Measurements from ENCODE around the gene GCN1. TPM values are rescaled to one million over a fixed set of nuclear protein-coding genes. Genes with fewer than 3 reads are reported as not detected.

Gene GCN1
- total RNA-seq, 1 donor from 2014 or later, result 155 TPM

DNA sequence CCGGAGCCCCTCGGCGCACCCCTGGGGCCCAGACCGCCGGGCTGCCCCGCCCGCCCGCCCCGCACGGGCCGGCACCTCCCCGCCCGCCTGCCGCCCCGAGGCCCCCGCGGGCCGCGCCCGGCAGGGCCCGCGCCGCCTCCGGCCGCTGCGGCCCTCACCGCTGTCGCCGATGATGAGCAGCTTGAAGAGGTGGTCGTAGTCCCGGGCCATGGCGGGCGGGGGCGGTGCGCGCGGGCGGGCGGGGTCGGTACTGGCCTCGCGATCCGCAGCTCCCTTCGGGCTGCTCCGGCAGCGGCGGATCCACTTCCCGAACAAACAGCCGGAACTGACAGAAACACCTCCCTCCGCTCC lies 78.1 kb downstream of the GCN1 start, which contains the start of gene RAB35:
Gene RAB35, minus strand, starts transcription at position 313 of the 351 bp plus-strand sequence. Its CDS starts 103 bp downstream, at position 210.
- H3K27ac Mint-ChIP-seq, result peak within 1 kb of the TSS; percentile 83
- CTCF ChIA-PET, result interaction anchor here (0.6 to 1.3 kb wide), 3 partner anchors 16 to 85 kb away, joined by 3 to 4 read pairs (median 4); partner anchors contain the start of gene RPLP0
- TF ChIP-seq, protein P1, sequence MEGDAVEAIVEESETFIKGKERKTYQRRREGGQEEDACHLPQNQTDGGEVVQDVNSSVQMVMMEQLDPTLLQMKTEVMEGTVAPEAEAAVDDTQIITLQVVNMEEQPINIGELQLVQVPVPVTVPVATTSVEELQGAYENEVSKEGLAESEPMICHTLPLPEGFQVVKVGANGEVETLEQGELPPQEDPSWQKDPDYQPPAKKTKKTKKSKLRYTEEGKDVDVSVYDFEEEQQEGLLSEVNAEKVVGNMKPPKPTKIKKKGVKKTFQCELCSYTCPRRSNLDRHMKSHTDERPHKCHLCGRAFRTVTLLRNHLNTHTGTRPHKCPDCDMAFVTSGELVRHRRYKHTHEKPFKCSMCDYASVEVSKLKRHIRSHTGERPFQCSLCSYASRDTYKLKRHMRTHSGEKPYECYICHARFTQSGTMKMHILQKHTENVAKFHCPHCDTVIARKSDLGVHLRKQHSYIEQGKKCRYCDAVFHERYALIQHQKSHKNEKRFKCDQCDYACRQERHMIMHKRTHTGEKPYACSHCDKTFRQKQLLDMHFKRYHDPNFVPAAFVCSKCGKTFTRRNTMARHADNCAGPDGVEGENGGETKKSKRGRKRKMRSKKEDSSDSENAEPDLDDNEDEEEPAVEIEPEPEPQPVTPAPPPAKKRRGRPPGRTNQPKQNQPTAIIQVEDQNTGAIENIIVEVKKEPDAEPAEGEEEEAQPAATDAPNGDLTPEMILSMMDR (IDR thresholded peaks at IDR 0.05), result no peak
- DNase-seq (no peak), ATAC-seq (ENCODE audit: low read depth) (no peak)
- no peaks in the 10 kb centered on the region for H3K27me3 Mint-ChIP-seq
- H3K36me3 Mint-ChIP-seq (ENCODE audit: low read depth), result peaks cover 22% of the 10 kb centered on the region
- peak within 1 kb of the TSS; percentile 95 for H3K4me3 Mint-ChIP-seq
- intact Hi-C loops (cut with micrococcal nuclease), result loop anchor here (1.0 to 10.0 kb wide), 3 partner anchors 29 to 318 kb away; partner anchors contain the start of genes COX6A1, RNU4-1 and RNU4-2
- H3K4me1 Mint-ChIP-seq, result peaks cover 76% of the 10 kb centered on the region
- POLR2A ChIA-PET, result interaction anchor here (1.6 to 9.4 kb wide), 7 partner anchors 9 to 175 kb away, joined by 6 to 91 read pairs (median 14); partner anchors contain the start of genes BICDL1, RNU4-1, RNU4-2 and RPLP0
- no peaks in the 10 kb centered on the region for H3K9me3 Mint-ChIP-seq

DNA sequence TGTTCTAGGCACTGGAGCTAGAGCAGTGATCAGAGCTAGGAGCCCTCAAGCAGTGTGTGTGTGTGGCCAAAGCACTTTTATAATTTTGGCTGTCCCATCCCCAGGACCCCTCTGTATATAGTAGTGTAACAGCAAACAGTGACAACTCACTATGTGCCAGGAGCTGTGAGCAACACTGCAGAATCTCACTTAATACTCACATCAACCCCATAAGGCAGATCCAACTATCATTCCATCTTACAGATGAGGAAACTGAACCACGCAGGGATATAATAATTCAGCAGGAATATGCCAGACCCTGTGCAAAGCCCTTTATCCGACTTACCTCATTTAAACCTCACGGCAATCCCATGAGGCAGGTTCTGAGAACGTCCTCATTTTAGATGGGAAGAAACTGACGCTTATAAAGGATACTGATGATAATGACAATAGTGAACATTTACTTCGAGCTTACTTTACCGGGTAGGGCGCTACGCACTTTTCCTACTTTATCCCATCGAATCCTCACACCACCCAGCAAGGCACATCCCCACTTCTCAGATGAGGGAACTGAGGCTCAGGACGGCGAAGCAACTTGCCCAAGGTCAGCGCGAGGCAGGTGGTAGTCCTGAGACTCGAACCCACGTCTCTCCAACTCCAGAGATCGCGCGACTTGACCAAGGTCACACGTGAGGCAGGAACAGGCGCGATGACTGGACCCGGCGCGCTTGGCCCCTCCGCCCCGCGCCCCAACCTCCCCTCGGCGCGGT lies 78.6 kb downstream of the GCN1 start:
- H3K4me3 Mint-ChIP-seq, result peak overlapping the region; percentile 95
- peaks cover 76% of the 10 kb centered on the region for H3K4me1 Mint-ChIP-seq
- peaks cover 22% of the 10 kb centered on the region for H3K36me3 Mint-ChIP-seq (ENCODE audit: low read depth)
- TF ChIP-seq, protein P1 (IDR thresholded peaks at IDR 0.05), result no peak
- ATAC-seq (ENCODE audit: low read depth) (no peak), DNase-seq (no peak)
- POLR2A ChIA-PET, result interaction anchor here (1.2 to 9.4 kb wide), 7 partner anchors 9 to 176 kb away, joined by 3 to 91 read pairs (median 14); partner anchors contain the start of genes BICDL1, RNU4-1, RNU4-2 and RPLP0
- CTCF ChIA-PET, result interaction anchor here (1.3 kb wide), 1 partner anchor 16 kb away, joined by 4 read pairs; no protein-coding TSS in a partner anchor
- no peaks in the 10 kb centered on the region for H3K9me3 Mint-ChIP-seq
- peak overlapping the region; percentile 78 for H3K27ac Mint-ChIP-seq
- no peaks in the 10 kb centered on the region for H3K27me3 Mint-ChIP-seq
- intact Hi-C loops (cut with micrococcal nuclease), result loop anchor here (1.0 to 10.0 kb wide), 3 partner anchors 29 to 319 kb away; partner anchors contain the start of genes COX6A1, RNU4-1 and RNU4-2

DNA sequence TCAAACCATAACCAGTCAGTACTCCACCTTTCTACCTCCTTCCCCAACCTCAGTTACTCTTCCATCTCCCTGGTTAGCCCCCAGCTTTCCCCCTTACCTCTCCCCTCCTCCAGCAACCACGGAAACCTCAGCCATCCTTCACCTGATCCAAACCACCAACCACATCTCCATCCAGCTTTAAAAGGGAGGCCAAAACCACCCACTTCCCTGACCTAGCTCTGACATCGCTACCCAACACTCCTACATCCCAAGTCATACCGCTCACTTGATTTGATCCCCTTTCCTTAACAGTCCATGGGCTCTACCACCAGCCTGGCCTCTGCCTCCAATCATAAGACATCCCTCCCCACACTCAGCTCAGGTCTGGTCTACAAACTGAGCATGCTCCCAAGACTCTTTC lies 79.4 kb downstream of the GCN1 start:
- peaks cover 23% of the 10 kb centered on the region for H3K36me3 Mint-ChIP-seq (ENCODE audit: low read depth)
- TF ChIP-seq, protein P1 (IDR thresholded peaks at IDR 0.05), result no peak
- H3K27ac Mint-ChIP-seq, result peak overlapping the region; percentile 9
- H3K9me3 Mint-ChIP-seq, result no peaks in the 10 kb centered on the region
- POLR2A ChIA-PET, result interaction anchor here (1.2 to 9.4 kb wide), 3 partner anchors 18 to 177 kb away, joined by 3 to 91 read pairs (median 59); partner anchors contain the start of genes RNU4-1, RNU4-2 and RPLP0
- H3K27me3 Mint-ChIP-seq, result no peaks in the 10 kb centered on the region
- DNase-seq (no peak), ATAC-seq (ENCODE audit: low read depth) (no peak)
- CTCF ChIA-PET, result no interaction called here
- H3K4me3 Mint-ChIP-seq, result peak overlapping the region; percentile 95
- intact Hi-C loops (cut with micrococcal nuclease), result loop anchor here (5.0 to 10.0 kb wide), 2 partner anchors 177 to 320 kb away; partner anchors contain the start of genes COX6A1, RNU4-1 and RNU4-2
- H3K4me1 Mint-ChIP-seq, result peaks cover 78% of the 10 kb centered on the region

DNA sequence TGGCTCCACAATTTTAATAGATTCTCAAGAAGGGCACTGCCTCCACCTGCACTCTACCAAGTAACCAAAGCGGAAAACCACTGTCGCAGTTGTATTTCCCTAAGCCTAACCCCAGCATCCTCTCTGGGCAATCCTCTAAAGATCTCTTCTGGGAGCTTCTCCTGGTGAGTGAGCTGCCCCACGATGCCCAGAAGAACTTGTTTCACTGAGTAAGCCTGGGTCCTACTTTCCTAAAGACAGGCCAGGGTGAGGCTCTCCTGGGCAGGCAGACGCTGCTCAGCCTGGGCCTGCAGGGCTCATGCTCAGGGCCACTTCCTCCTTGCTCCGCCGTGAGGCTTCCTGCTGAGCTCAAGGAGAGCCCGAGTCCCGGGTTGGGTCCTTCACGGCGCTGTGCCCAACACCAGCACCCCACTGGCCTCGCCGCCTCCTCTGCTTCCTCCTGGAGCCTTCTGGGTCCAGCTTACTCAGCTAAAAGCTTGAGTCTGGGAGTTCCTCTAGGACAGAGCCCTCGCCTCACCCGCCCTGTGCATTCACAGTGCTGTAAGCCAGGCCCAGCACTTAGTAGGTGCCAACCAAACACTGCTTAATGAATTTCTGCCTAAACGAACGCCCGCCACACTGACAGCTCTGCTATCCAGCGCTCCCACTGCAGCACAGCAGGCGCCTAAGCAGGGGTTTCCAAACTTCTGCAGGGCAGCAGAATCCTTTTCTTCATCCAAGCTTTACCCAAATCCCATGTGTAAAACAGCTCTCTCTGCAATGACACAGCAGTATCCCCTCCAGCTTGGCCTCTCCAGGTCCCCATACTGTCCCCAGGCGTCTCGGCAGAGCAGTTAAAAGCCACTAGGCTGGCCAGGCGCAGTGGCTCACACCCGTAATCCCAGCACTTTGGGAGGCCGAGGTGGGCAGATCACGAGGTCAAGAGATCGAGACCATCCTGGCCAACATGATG lies 83.7 kb downstream of the GCN1 start:
- Mint-ChIP-seq H3K9me3 (no peaks in the 10 kb centered on the region), H3K27ac (peak overlapping the region; percentile 87), H3K4me3 (peak overlapping the region; percentile 66), H3K4me1 (peaks cover 70% of the 10 kb centered on the region), H3K27me3 (no peaks in the 10 kb centered on the region), H3K36me3 (ENCODE audit: low read depth) (peaks cover 46% of the 10 kb centered on the region)
- intact Hi-C loops (cut with micrococcal nuclease), result loop anchor here (1.0 to 10.0 kb wide), 5 partner anchors 8 to 324 kb away; partner anchors contain the start of genes COX6A1 and RPLP0
- peak; percentile 59 for DNase-seq
- ChIA-PET CTCF (interaction anchor here (0.6 to 1.5 kb wide), 2 partner anchors 24 to 90 kb away, joined by 3 to 5 read pairs; partner anchors contain the start of gene RPLP0), POLR2A (interaction anchor here (0.7 to 2.2 kb wide), 7 partner anchors 9 to 181 kb away, joined by 3 to 20 read pairs (median 9); partner anchors contain the start of genes RNU4-2 and RPLP0)
- ATAC-seq (ENCODE audit: low read depth), result peak; percentile 89
- TF ChIP-seq, protein P1 (IDR thresholded peaks at IDR 0.05), result no peak
